ES-I3 (cell line): ENCODE data around the gene NDUFAF7.
"Not testable (repeated sequence)": the region's sequence is repeated elsewhere in the genome, so short reads cannot be mapped to it uniquely, and the experiment has no call there.

Experiments used
- H3K36me3 ChIP-seq: 2 replicates; pipeline ENCODE4 v1.6.1; 2013; ENCODE audit warnings: mild to moderate bottlenecking, low read length, control low read depth, moderate library complexity; ENCODE audit not compliant: insufficient read depth
- H3K4me1 ChIP-seq: 2 replicates; pipeline ENCODE4 v1.6.1; 2013; ENCODE audit warnings: mild to moderate bottlenecking, control low read depth, low read length; ENCODE audit not compliant: insufficient read depth
- H3K9ac ChIP-seq: 2 replicates; pipeline ENCODE4 v1.6.1; 2013; ENCODE audit warnings: low read depth, mild to moderate bottlenecking, low read length, moderate library complexity
- H3K9me3 ChIP-seq: 2 replicates; pipeline ENCODE4 v1.6.1; 2013; ENCODE audit warnings: mild to moderate bottlenecking, low read length, moderate library complexity; ENCODE audit not compliant: control insufficient read depth, insufficient read depth

NDUFAF7 gene

GRCh38 chr2:37282746-37283145, 51.3 kb downstream of the NDUFAF7 start:
- no peaks in the 10 kb centered on the region for H3K9me3 ChIP-seq
- peaks cover 4% of the 10 kb centered on the region for H3K36me3 ChIP-seq
- H3K9ac ChIP-seq, result no peak overlapping the region
- no peaks in the 10 kb centered on the region for H3K4me1 ChIP-seq

GRCh38 chr2:37283207-37283606, 51.7 kb downstream of the NDUFAF7 start:
- Histone ChIP-seq H3K9ac (no peak overlapping the region), H3K9me3 (no peaks in the 10 kb centered on the region), H3K4me1 (no peaks in the 10 kb centered on the region), H3K36me3 (peaks cover 4% of the 10 kb centered on the region)

- H3K9ac ChIP-seq, result no peak overlapping the region
- peaks cover 4% of the 10 kb centered on the region for H3K36me3 ChIP-seq
- no peaks in the 10 kb centered on the region for H3K9me3 ChIP-seq
- H3K4me1 ChIP-seq, result no peaks in the 10 kb centered on the region
Observed at GRCh38 chr2:37284381-37284780, 52.9 kb downstream of the NDUFAF7 start.

DNA sequence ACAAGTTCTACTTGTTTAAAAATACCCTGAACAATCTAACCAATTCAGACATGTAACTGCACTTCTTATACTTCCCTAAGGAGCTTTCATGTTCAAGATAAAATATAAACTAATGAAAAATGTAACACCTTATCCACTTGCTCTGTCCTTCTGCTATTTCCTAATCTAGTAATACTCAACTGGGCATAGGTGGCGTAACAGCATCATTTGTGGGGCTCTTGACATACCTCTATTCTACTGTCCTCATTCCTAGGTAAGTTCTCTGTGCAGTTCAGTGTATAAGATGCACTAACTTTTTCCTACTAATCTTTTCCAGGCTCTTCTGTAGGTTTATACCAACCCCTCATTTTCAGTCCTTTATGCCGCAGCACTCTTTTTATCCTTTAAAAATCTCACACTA, 56.5 kb downstream of the NDUFAF7 start:
- H3K9me3 ChIP-seq, result no peaks in the 10 kb centered on the region
- H3K4me1 ChIP-seq, result no peaks in the 10 kb centered on the region
- peaks cover 4% of the 10 kb centered on the region for H3K36me3 ChIP-seq
- no peak overlapping the region for H3K9ac ChIP-seq

- no peaks in the 10 kb centered on the region for H3K9me3 ChIP-seq
- no peaks in the 10 kb centered on the region for H3K4me1 ChIP-seq
- peaks cover 4% of the 10 kb centered on the region for H3K36me3 ChIP-seq
- no peak overlapping the region for H3K9ac ChIP-seq
Observed at GRCh38 chr2:37291680-37292079, 60.2 kb downstream of the NDUFAF7 start.

GRCh38 chr2:37294858-37295257, 63.4 kb downstream of the NDUFAF7 start:
- H3K9ac ChIP-seq, H3K36me3 ChIP-seq, H3K9me3 ChIP-seq, H3K4me1 ChIP-seq: not testable (repeated sequence)

DNA sequence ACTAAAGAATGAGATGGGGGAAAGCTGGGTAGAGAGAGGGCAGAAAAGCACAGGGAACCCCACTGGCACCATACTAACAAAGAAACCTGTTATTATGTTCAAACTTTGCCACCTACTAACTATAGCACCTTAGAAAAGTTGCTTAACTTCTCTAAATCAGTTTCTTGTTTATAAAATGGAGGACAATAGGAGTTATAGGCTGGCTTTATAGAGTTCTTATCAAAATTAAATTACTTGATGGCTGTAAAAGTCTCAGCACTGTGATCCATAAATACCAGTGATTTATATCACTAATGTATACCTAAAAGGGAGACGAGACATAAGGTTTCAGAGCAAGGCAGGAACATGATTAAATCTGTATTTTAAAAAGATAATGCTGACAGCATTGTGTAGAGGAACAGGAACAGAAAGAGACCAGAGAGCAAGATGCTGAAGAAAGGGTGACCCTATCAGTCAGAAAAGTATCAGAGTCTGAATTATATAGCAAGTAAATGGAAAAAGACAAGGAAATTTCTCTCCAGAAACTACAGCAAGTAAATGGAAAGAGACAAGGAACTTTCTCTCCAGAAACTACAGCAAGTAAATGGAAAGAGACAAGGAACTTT, 64.1 kb downstream of the NDUFAF7 start:
- Histone ChIP-seq H3K9ac (no peak overlapping the region), H3K4me1 (no peaks in the 10 kb centered on the region), H3K36me3 (peaks cover 4% of the 10 kb centered on the region; the same call in 1 of the 2 replicates), H3K9me3 (no peaks in the 10 kb centered on the region)

DNA sequence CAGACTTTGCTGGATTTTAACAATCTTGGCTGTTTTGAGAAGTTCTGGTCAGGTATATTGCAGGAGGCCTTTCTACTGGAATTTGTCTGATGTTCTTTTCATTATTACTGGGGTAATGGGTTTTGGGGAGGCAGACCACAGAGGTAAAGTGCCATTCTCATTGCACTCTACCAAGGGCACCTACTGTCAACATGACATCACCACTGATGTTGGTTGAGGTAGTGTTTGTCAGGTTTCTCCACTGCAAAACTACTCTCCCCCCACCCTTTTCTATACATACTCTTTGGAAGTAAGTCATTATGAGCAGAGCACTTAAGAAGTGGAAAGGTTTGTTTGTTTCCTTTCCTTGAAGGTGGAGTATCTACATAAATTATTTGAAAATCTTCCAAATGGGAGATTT, 66.2 kb downstream of the NDUFAF7 start:
- no peak overlapping the region for H3K9ac ChIP-seq
- peaks cover 6% of the 10 kb centered on the region; the same call in 1 of the 2 replicates for H3K4me1 ChIP-seq
- no peaks in the 10 kb centered on the region for H3K9me3 ChIP-seq
- H3K36me3 ChIP-seq, result no peaks in the 10 kb centered on the region; the same call in 1 of the 2 replicates
